K562 (cell line): Measurements from ENCODE around the gene SLCO1A2. TPM values are rescaled to one million over a fixed set of nuclear protein-coding genes. Genes with fewer than 3 reads are reported as not detected.

ENCODE experiments used
- ATAC-seq: fragments of 200-7000 bp; cut with Tn5 transposase; 3 replicates; pipeline ENCODE4 v1.9.1; 2020; ENCODE audit warnings: moderate library complexity
- BruUV-seq: library from RNA; stranded (reverse); fragments of 400-500 nt; replicated peaks from 2 replicates; lab custom pipeline; 2021; lab: Mats Ljungman, UMichigan
- CTCF ChIA-PET: fragments of 300-600 bp; formaldehyde crosslinking; extraction: SDS; loops from one replicate; lab custom pipeline; 2021; ENCODE audit warnings: low intra/inter-chr PET ratio; lab: Yijun Ruan, JAX
- POLR2A ChIA-PET: fragments of 300-600, 350-650 bp; sonication (Branson Sonifier 250); formaldehyde crosslinking; extraction: SDS; loops from one replicate; lab custom pipeline; 2021; ENCODE audit warnings: antibody characterized with exemption, inconsistent platforms; lab: Yijun Ruan, JAX
- DNase-seq, 4 experiments: peaks; one replicate each; pipeline versions ENCODE4 v3.0.0 to v3.0.0-alpha.2; 2011 to 2018; ENCODE audit warnings: low spot score in 3 of 4, mixed read lengths in 3 of 4; ENCODE audit errors: extremely low read depth in 1 of 4
- FAIRE-seq: peaks from 2 replicates; lab custom pipeline; 2011; peaks lifted over from hg19 to GRCh38; lab: Jason Lieb, UNC
- H2AFZ ChIP-seq: 2 replicates; pipeline ENCODE4 v1.6.0; 2011; ENCODE audit warnings: low read depth, low read length, control low read depth, inconsistent platforms
- H3K27ac ChIP-seq: fragments of 200-600 bp; 3 replicates; pipeline ENCODE4 v1.8.0; 2011; ENCODE audit warnings: low read depth, mild to moderate bottlenecking, control low read depth, inconsistent platforms, low read length, moderate library complexity, mixed read lengths; ENCODE audit errors: extremely low read depth
- H3K27me3 ChIP-seq, 2 experiments: fragments of 300-600 bp in 1 of 2; 2 replicates in 1 of 2; 3 replicates in 1 of 2; pipeline versions ENCODE4 v1.6.0 to v1.8.0; 2011; ENCODE audit warnings: inconsistent platforms in 2 of 2, low read length in 2 of 2, mild to moderate bottlenecking in 1 of 2, mixed read lengths in 1 of 2, moderate library complexity in 1 of 2; ENCODE audit not compliant: control insufficient read depth in 2 of 2, insufficient read depth in 2 of 2
- H3K36me3 ChIP-seq: fragments of 300-600 bp; 3 replicates; pipeline ENCODE4 v1.8.0; 2011; ENCODE audit warnings: mild to moderate bottlenecking, low read length, inconsistent platforms; ENCODE audit not compliant: control insufficient read depth, insufficient read depth
- H3K4me1 ChIP-seq, 2 experiments: fragments of 200-600 bp in 1 of 2; replicated peaks in 1 of 2; 2 replicates in 1 of 2; 3 replicates in 1 of 2; pipeline versions ENCODE4 v1.5.1 to v1.8.0; 2011; ENCODE audit warnings: inconsistent platforms in 2 of 2, low read length in 2 of 2, mild to moderate bottlenecking in 1 of 2, mixed read lengths in 1 of 2, moderate library complexity in 1 of 2; ENCODE audit not compliant: control insufficient read depth in 2 of 2, insufficient read depth in 2 of 2
- H3K4me2 ChIP-seq: 2 replicates; pipeline ENCODE4 v1.6.1; 2011; ENCODE audit warnings: low read length, control low read depth, inconsistent platforms, mixed read lengths; ENCODE audit not compliant: insufficient read depth
- H3K4me3 ChIP-seq: fragments of 200-600 bp; sonication (generic), shearing (Covaris generic); 2 replicates; pipeline ENCODE4 v1.5.1; 2016; ENCODE audit warnings: control low read depth, inconsistent platforms
- H3K79me2 ChIP-seq: fragments of 200-600 bp; 3 replicates; pipeline ENCODE4 v1.8.0; 2011; ENCODE audit warnings: low read length, inconsistent platforms; ENCODE audit not compliant: control insufficient read depth, insufficient read depth
- H3K9ac ChIP-seq, 2 experiments: 2 replicates each; pipeline versions ENCODE4 v1.6.0 to v1.6.1; 2011; ENCODE audit warnings: low read depth in 2 of 2, low read length in 2 of 2, control low read depth in 1 of 2, inconsistent platforms in 1 of 2, mild to moderate bottlenecking in 1 of 2, mixed read lengths in 1 of 2; ENCODE audit not compliant: insufficient read depth in 1 of 2
- H3K9me1 ChIP-seq: one replicate; pipeline ENCODE4 v1.6.0; 2011; ENCODE audit warnings: inconsistent platforms, mild to moderate bottlenecking, low read length, moderate library complexity; ENCODE audit not compliant: control insufficient read depth, insufficient read depth
- H3K9me3 ChIP-seq: replicated peaks from 2 replicates; pipeline ENCODE4 v1.5.1; 2011; ENCODE audit warnings: low read depth, low read length, inconsistent platforms; ENCODE audit not compliant: control insufficient read depth, insufficient read depth
- H4K20me1 ChIP-seq: replicated peaks from 2 replicates; pipeline ENCODE4 v1.6.1; 2011; ENCODE audit warnings: low read length, inconsistent platforms, mixed read lengths; ENCODE audit not compliant: control insufficient read depth, insufficient read depth
- ATF7 ChIP-seq: fragments of 450-650 bp; IDR thresholded peaks from 2 replicates; pipeline ENCODE4 v1.7.1; 2014; ENCODE audit warnings: mild to moderate bottlenecking, moderate library complexity
- CHD4 ChIP-seq: fragments of 200-600 bp; sonication (generic); IDR thresholded peaks from 3 replicates; pipeline ENCODE4 v1.6.1; 2012; ENCODE audit warnings: low read depth, mild to moderate bottlenecking, mixed read lengths, low read length, inconsistent platforms; ENCODE audit not compliant: insufficient read depth, insufficient replicate concordance, poor library complexity, severe bottlenecking
- DIDO1 ChIP-seq: fragments of 450-650 bp; IDR thresholded peaks from 2 replicates; pipeline ENCODE4 v1.6.1; 2016; ENCODE audit warnings: low read depth, missing biosample characterization, missing genetic modification characterization
- E2F3 ChIP-seq: fragments of 250-450 bp; sonication (Bioruptor Pico); IDR thresholded peaks from 2 replicates; pipeline ENCODE4 v1.4.0; 2020; ENCODE audit warnings: mild to moderate bottlenecking
- KDM1A ChIP-seq, 2 experiments: fragments of 450-650 bp; IDR thresholded peaks; 2 replicates each; pipeline ENCODE4 v1.6.1; 2016; ENCODE audit warnings: mild to moderate bottlenecking in 2 of 2
- MCM2 ChIP-seq: fragments of 450-650 bp; IDR thresholded peaks from 2 replicates; pipeline ENCODE4 v1.6.1; 2017; ENCODE audit warnings: low read depth, mild to moderate bottlenecking
- PML ChIP-seq: IDR thresholded peaks from 2 replicates; pipeline ENCODE4 v1.6.1; 2012; ENCODE audit warnings: low read length, inconsistent platforms
- RBM25 ChIP-seq: fragments of 200-400 bp; formaldehyde crosslinking; IDR thresholded peaks from 2 replicates; pipeline ENCODE4 v1.6.1; 2018; ENCODE audit warnings: low read length, low read depth, moderate library complexity; ENCODE audit not compliant: severe bottlenecking
- REST ChIP-seq, 2 experiments: fragments of 450-650 bp; formaldehyde crosslinking in 1 of 2; IDR thresholded peaks; 2 replicates each; pipeline versions ENCODE4 v1.4.0 to v1.6.1; 2014 to 2020; ENCODE audit warnings: mild to moderate bottlenecking in 2 of 2, borderline replicate concordance in 1 of 2, low read depth in 1 of 2
- SRF ChIP-seq, 2 experiments: fragments of 250-450, 450-650 bp in 1 of 2; sonication (Bioruptor Pico) in 1 of 2; sonication (generic) in 1 of 2; formaldehyde crosslinking; IDR thresholded peaks; 2 replicates each; pipeline versions ENCODE4 v1.5.0 to v1.5.1; 2020 to 2022; ENCODE audit warnings: mild to moderate bottlenecking in 1 of 2, missing genetic modification reagents in 1 of 2
- ZBTB1 ChIP-seq: sonication (generic); formaldehyde crosslinking; IDR thresholded peaks from 2 replicates; pipeline ENCODE4 v1.8.1; 2023; ENCODE audit warnings: missing genetic modification reagents, low read depth, mild to moderate bottlenecking, borderline replicate concordance
- ZKSCAN3 ChIP-seq: fragments of 250-450 bp; sonication (Bioruptor Pico); IDR thresholded peaks from 2 replicates; pipeline ENCODE4 v1.4.0; 2020
- ZNF224 ChIP-seq: sonication (generic); formaldehyde crosslinking; IDR thresholded peaks from 2 replicates; pipeline ENCODE4 v1.8.0; 2022; ENCODE audit warnings: mild to moderate bottlenecking, missing genetic modification reagents
- ZNF41 ChIP-seq: fragments of 250-450 bp; sonication (Bioruptor Pico); conservative IDR thresholded peaks from 2 replicates; pipeline ENCODE4 v1.4.0; 2020; ENCODE audit warnings: mild to moderate bottlenecking
- in situ Hi-C: fragments of 300-500 bp; cut with MboI; formaldehyde crosslinking; loops from 4 replicates; pipeline ENCODE4 v1.15.0; 2018; ENCODE audit warnings: inconsistent platforms, mixed read lengths
- intact Hi-C: fragments of 100-400 bp; cut with micrococcal nuclease; formaldehyde crosslinking; loops from 2 replicates; pipeline ENCODE4 v1.14.2; 2022
- polyA plus RNA-seq, 8 experiments: library from polyadenylated mRNA; depleted of rRNA in 4 of 8; stranded (reverse) in 5 of 8; unstranded in 3 of 8; fragments of >200 nt; fragmentation: Nextera tagmentation in 2 of 8; fragmentation: Illumina TruSeq in 1 of 8; extraction: Ambion mirVana in 2 of 8; extraction: Trizol in 1 of 8; gene quantifications; 2 replicates each; pipeline versions ENCODE4 v1.2.1 to v1.2.3, GENCODE V29; 2011 to 2014; ENCODE audit warnings: inconsistent platforms in 1 of 8, missing spikeins in 1 of 8
- total RNA-seq, 7 experiments: library from RNA; depleted of rRNA in 6 of 7; stranded (reverse); fragments of >200 nt in 6 of 7; fragmentation: Illumina TruSeq in 2 of 7; extraction: Trizol in 2 of 7; gene quantifications; 2 replicates each; pipeline versions ENCODE4 v1.2.1 to v1.2.3, GENCODE V29; 2011 to 2021; ENCODE audit warnings: low replicate concordance in 1 of 7

The SLCO1A2 gene
- total and polyA plus RNA-seq, 9 of the 15 experiments (the other 6 are each of a cell fraction or from before 2014, with no cell fraction given) = 1.2 to 4.4 (median 2.6) TPM

GRCh38 chr12:21343636-21344035, 8.9 kb upstream of the SLCO1A2 start:
- ChIA-PET CTCF (no interaction called here), POLR2A (no interaction called here)
- Histone ChIP-seq H3K9me1 (no peaks in the 10 kb centered on the region), H3K9me3 (no peaks in the 10 kb centered on the region), H3K27ac (no peak overlapping the region), H2AFZ (no peak overlapping the region), H3K4me3 (no peak overlapping the region), H3K4me1 (peaks cover 0 to 6% of the 10 kb centered on the region in 2 experiments; a peak in 2 of 5 replicates), H3K9ac (no peak overlapping the region), H3K27me3 (no peaks in the 10 kb centered on the region), H4K20me1 (no peaks in the 10 kb centered on the region), H3K36me3 (no peaks in the 10 kb centered on the region), H3K4me2 (no peak overlapping the region), H3K79me2 (no peaks in the 10 kb centered on the region)
- intact Hi-C loops (no loop called here), in situ Hi-C loops (no loop called here)
- no TSS peak for BruUV-seq
- FAIRE-seq = no peak
- DNase-seq = no peak
- ATAC-seq = no peak
- TF ChIP-seq PML (no peak), CHD4 (no peak), E2F3 (CRISPR knock-in tag) (no peak), KDM1A (IDR thresholded peaks at IDR 0.05) (no peak), ZBTB1 (CRISPR knock-in tag) (no peak), ATF7 (no peak), MCM2 (no peak), SRF (CRISPR knock-in tag; IDR thresholded peaks at IDR 0.05) (no peak), DIDO1 (no peak), ZNF41 (CRISPR knock-in tag) (no peak), REST (IDR thresholded peaks at IDR 0.05; ENCODE audit: borderline replicate concordance) (no peak), REST (CRISPR knock-in tag; IDR thresholded peaks at IDR 0.05; ENCODE audit: low read depth) (no peak), ZNF224 (CRISPR knock-in tag) (no peak), RBM25 (no peak), ZKSCAN3 (no peak)
